ENCODE measurements around the gene FIGNL2. TPM values are rescaled to one million over a fixed set of nuclear protein-coding genes. Genes with fewer than 3 reads are reported as not detected.

Gene FIGNL2
- total RNA-seq, 2 donors from 2014 or later = 0.40 to 0.78 TPM

DNA sequence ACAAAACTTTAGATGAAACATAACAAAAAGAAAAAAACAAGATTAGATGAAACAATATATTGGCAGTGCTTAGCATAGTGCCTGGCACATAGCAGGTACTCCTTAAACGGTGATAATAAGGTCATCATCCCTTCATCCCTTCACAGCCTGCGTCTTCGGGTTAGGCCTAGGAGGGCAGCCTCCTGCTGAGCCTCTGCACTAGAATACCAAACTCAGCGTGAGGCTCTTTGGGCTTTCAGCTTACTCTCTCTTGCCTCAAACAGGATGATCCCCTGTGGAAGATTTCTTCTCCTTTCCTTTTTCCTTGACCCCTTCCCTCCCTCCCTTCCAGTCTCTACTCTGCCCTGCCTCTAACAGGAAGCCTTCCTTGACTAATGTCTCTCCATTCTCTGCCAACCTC is 14.4 kb upstream of the FIGNL2 start:
- Mint-ChIP-seq H3K9me3 (no peaks in the 10 kb centered on the region), H3K36me3 (no peaks in the 10 kb centered on the region), H3K4me3 (no peak overlapping the region), H3K27me3 (peaks cover 24 to 44% of the 10 kb centered on the region in 2 donors), H3K4me1 (ENCODE audit: low read depth in 2 of 2) (peaks cover 4 to 5% of the 10 kb centered on the region in 2 donors), H3K27ac (no peak overlapping the region)
- no peak for DNase-seq (ENCODE audit: low spot score)
- no peak for ATAC-seq

DNA sequence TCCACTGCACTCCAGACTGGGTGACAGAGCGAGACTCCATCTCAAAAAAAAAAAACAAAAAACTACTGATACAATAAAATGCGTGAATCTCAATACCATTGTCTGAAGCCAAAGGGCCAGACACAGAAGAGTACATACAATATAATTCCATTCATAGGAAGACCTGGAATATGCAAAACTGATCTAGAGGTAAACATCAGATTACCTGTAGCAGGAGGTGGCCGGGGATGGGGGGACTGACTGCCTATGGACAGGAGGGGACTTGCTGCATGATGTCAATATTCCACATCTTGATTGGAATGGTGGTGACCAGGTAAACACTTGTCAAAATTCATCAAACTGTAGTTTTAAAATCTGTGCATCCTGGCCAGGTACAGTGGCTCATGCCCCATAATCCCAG is 12.5 kb upstream of the FIGNL2 start:
- no peak for DNase-seq (ENCODE audit: low spot score)
- H3K27me3 Mint-ChIP-seq = peaks cover 24 to 36% of the 10 kb centered on the region in 2 donors
- H3K36me3 Mint-ChIP-seq = no peaks in the 10 kb centered on the region
- H3K4me3 Mint-ChIP-seq = no peak overlapping the region
- peaks cover 4 to 5% of the 10 kb centered on the region in 2 donors for H3K4me1 Mint-ChIP-seq (ENCODE audit: low read depth in 2 of 2)
- no peaks in the 10 kb centered on the region for H3K9me3 Mint-ChIP-seq
- no peak overlapping the region for H3K27ac Mint-ChIP-seq
- no peak for ATAC-seq

- Mint-ChIP-seq H3K27me3 (peaks cover 16 to 26% of the 10 kb centered on the region in 2 donors), H3K4me3 (no peak overlapping the region), H3K9me3 (no peaks in the 10 kb centered on the region), H3K4me1 (ENCODE audit: low read depth in 2 of 2) (peaks cover 0 to 5% of the 10 kb centered on the region in 2 donors), H3K27ac (no peak overlapping the region), H3K36me3 (no peaks in the 10 kb centered on the region)
- DNase-seq (ENCODE audit: low spot score) = no peak
- no peak for ATAC-seq
Observed at GRCh38 chr12:51855586-51856428, 7.3 kb upstream of the FIGNL2 start.

DNA sequence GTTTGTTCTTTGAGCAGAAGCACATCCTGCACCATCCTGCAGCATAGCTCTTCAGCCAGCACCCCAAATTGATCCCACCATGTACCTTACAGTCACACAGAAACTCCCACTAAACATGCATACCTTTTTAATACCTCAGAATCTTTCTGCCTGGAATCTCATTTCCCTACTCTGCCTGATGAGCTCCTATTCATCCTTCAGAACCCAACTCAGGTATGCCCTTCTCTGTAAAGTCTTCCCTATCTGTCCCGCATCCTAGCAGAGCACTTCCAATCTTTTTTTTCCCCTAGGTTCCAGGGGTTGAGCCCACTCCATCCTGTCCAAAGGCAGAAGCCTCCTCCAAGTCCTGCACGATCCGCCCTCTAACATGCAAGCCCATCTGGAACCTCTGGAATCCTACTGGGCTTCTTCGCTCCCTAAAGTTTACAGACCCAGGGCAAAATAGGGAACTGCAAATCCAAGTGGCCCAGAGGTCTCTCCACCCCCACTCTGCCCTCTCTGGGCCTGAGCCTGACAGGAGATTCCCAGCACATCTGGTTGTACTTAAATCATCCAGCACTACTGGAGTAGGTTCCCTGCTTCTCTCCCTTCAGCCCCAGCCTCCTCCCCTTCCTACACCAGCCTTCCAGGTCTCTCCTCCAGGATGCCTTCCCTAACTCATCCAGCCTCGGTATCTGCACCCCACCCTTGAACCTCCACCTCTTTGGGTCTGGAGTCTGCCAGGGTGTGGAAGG is 4.1 kb upstream of the FIGNL2 start:
- Mint-ChIP-seq H3K27me3 (peaks cover 15 to 22% of the 10 kb centered on the region in 2 donors), H3K27ac (no peak overlapping the region), H3K4me3 (no peak overlapping the region), H3K4me1 (ENCODE audit: low read depth in 2 of 2) (peaks cover 0 to 5% of the 10 kb centered on the region in 2 donors), H3K9me3 (no peaks in the 10 kb centered on the region), H3K36me3 (no peaks in the 10 kb centered on the region)
- DNase-seq (ENCODE audit: low spot score) (no peak), ATAC-seq (no peak)

DNA sequence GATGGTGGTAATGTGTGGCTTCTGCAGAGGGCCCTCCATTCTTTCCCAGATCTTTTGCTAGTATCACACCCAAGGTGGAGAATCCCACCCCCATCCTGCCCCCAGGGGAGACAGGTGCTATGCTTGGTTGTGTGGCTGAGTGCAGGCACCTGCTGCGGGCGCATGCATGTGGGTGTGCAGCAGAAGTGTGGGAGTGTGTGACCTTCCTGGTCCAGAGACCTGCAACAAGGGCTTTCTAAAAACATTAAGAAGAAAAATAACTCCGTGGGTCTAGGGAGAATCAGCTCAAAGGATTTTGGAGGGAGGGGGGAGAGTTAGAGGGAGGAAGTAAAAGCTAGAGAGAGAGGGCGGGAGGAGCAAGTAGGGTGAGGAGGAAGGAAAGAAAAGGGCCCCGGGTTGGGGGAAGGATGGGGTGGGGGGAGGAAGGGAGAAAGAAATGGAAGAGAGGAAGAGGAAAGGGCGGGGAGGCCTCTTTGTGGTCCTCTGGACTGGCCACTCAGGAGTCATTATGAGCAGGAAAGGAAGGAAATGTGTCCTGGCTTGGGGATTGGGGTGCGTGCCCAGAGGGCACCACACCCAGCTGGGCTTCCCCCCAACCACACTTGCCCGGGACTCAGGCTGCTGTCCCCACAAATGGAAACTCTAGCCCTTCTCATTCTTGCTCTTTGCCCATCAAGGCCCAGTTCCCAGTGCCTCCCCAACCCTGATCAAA is 3.1 kb upstream of the FIGNL2 start:
- H3K4me1 Mint-ChIP-seq (ENCODE audit: low read depth in 2 of 2) = peaks cover 0 to 8% of the 10 kb centered on the region in 2 donors

DNA sequence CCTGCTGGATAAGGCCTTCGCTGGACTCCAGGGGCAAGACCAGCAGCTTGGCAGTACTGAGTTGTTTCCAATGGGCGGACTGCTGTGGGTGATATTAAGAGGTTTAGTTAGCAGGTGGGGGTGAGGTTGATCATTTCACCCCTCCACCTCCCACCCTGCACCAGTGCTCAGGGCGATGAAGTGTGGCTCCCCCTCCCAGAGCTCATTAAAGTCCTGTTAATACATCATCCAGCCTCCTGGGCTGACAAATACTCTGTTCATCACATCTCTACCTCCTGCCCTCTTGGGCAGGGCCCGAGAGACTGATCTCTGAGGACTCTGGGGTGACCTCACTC is 2.4 kb upstream of the FIGNL2 start:
- Mint-ChIP-seq H3K9me3 (no peaks in the 10 kb centered on the region), H3K4me3 (no peak overlapping the region), H3K4me1 (ENCODE audit: low read depth in 2 of 2) (peaks cover 4 to 12% of the 10 kb centered on the region in 2 donors), H3K27me3 (peaks cover 17 to 18% of the 10 kb centered on the region in 2 donors), H3K36me3 (no peaks in the 10 kb centered on the region), H3K27ac (no peak overlapping the region)
- DNase-seq (ENCODE audit: low spot score) = no peak
- no peak for ATAC-seq

More for the DNA sequence above, 3.1 kb upstream of the FIGNL2 start:
- DNase-seq (ENCODE audit: low spot score) (no peak), ATAC-seq (no peak)
- Mint-ChIP-seq H3K27me3 (peaks cover 10 to 18% of the 10 kb centered on the region in 2 donors), H3K9me3 (no peaks in the 10 kb centered on the region), H3K36me3 (no peaks in the 10 kb centered on the region), H3K4me3 (no peak overlapping the region), H3K27ac (no peak overlapping the region)

DNA sequence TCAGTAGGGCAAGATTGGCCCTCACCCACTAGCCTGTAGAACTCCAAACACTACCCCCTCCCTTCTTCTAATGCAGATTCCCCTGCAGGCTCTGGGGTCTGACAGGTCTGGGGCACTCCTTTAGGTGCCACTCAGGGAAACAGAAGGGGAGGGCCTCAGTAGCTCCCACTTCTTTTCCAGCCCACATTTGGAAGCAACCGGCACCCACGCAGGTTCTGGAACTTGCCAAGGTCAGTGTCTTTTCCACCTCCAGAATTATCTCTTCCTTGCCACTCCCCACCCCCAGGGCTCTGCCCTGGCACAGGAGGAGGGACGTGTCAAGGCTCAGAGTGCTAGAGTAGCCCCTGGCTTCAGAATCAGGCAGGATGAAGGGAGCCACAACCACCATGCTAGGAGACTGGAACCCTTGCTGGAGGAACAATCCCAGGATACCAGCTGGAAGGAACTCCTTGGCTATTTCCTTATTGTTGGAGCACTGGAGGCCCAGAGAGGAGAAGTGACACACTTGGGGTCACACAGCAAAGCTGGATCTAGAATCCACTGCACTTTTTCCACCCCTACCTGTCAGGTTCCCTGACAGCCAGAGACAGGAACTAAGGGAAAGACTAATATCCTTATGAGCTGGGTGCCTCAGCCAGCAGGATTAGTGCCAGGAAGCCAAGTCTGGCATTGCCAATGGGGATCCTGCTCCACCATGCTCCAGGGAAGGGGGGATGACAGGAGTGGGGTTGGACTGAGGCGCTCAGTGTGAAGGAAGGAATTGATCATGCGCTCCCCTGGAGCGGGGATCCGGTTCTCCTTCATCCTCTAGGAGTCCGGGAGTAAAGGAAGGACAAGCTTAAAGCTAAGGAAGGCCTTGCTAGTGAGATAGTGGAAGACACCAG is 1.8 kb upstream of the FIGNL2 start:
- no peak for ATAC-seq
- H3K27me3 Mint-ChIP-seq = peaks cover 19 to 20% of the 10 kb centered on the region in 2 donors

DNA sequence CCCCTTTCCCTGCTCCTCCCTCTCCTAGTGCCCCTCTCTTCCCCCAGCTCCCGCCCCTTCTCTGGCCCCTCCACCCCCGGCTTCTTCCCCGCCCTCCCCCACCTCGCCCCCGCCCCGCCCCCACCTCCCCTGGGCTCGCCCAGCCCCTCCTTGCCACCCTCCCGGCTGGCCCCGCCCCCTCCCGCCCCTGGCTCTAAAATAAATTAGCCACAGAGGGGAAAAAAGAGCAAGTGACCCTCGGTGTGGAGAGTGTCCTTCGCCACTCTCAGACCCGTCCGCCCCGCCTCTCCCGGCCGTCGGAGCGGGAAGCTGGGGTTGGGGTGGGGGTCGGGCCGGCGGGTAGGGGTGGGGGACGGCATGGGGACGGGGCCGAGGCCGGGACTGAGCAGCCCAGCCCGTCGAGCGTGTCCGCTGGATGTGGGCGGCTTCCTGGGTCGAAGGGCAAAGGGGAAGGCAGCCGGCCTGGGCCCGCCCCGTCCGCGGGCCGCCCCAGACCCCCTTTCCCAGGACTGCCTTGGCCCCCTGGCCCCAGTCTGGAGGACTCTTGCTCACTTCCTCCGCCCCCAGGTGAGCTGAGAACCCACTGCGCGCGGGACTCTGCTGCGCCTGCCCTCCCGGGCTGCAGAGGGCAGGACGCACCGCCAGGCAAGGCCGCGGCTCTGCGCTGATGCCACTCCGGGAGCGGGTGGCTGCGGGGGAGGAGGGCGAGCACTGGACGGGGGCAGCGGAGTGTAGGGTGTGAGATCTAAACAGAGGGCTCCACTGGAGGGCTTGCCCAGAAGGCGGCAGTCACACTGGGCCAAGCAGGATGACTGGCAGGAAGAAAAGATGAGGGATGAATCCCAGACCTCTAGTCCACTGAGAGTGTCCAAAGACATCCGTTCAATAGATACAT is 570 bp upstream of the FIGNL2 start:
- no peak for ATAC-seq
- no peaks in the 10 kb centered on the region for H3K36me3 Mint-ChIP-seq
- no peak overlapping the region for H3K4me3 Mint-ChIP-seq
- no peaks in the 10 kb centered on the region for H3K9me3 Mint-ChIP-seq
- peaks cover 24 to 32% of the 10 kb centered on the region in 2 donors for H3K27me3 Mint-ChIP-seq
- H3K4me1 Mint-ChIP-seq (ENCODE audit: low read depth in 2 of 2) = peaks cover 4 to 16% of the 10 kb centered on the region in 2 donors
- H3K27ac Mint-ChIP-seq = no peak overlapping the region
- no peak for DNase-seq (ENCODE audit: low spot score)

More for the DNA sequence above, 1.8 kb upstream of the FIGNL2 start:
- DNase-seq (ENCODE audit: low spot score) = no peak
- Mint-ChIP-seq H3K36me3 (no peaks in the 10 kb centered on the region), H3K9me3 (no peaks in the 10 kb centered on the region), H3K4me1 (ENCODE audit: low read depth in 2 of 2) (peaks cover 4 to 13% of the 10 kb centered on the region in 2 donors), H3K27ac (no peak overlapping the region), H3K4me3 (no peak overlapping the region)

DNA sequence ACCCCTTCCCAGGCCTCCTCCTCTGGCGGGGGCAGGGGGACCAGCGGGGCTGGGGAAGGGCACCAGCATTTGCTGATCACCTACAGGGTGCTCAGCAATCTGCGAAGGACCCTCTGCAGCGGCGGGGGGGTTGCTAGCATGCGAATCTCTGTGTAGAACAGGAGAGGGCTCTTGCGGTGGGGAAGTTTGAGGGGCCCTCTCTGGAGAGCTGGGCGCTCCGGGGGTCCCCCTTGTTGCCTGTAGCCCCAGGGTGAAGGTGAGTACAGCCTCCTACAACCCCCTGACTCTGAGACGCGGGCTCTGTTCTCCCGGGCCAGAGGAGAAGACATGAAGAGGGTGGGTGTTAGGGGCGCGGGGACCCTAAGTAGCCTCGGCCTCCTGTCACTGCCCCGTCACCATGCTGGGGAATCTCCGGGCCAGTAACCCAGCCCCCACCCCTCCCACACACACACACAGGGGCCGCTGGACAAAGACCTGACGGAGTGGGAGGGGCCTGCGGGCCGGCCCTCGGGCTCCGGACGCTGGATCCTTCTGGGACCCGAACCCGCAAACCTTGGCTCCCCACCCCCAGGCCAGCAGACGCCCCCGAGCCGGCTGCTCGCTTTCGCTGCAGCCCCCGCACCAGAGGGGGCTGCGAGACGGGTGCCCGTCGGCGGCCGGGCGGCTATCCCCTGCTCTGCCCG is 734 bp downstream of the FIGNL2 start:
- Mint-ChIP-seq H3K4me3 (peak overlapping the region; percentile 30), H3K4me1 (ENCODE audit: low read depth in 2 of 2) (peaks cover 4 to 16% of the 10 kb centered on the region in 2 donors), H3K27me3 (peaks cover 24 to 35% of the 10 kb centered on the region in 2 donors), H3K36me3 (no peaks in the 10 kb centered on the region), H3K9me3 (no peaks in the 10 kb centered on the region), H3K27ac (no peak overlapping the region)
- ATAC-seq (no peak), DNase-seq (ENCODE audit: low spot score) (no peak)

GRCh38 chr12:51846911-51847642 is 1.4 kb downstream of the FIGNL2 start:
- Mint-ChIP-seq H3K36me3 (no peaks in the 10 kb centered on the region), H3K27me3 (peaks cover 24 to 28% of the 10 kb centered on the region in 2 donors), H3K9me3 (no peaks in the 10 kb centered on the region), H3K4me3 (peak overlapping the region; percentile 74), H3K27ac (no peak overlapping the region), H3K4me1 (ENCODE audit: low read depth in 2 of 2) (peaks cover 4 to 16% of the 10 kb centered on the region in 2 donors)
- ATAC-seq (peak; percentile 68 to 83), DNase-seq (ENCODE audit: low spot score) (peak; percentile 67)

- DNase-seq (ENCODE audit: low spot score) (no peak), ATAC-seq (no peak)
- Mint-ChIP-seq H3K4me1 (ENCODE audit: low read depth in 2 of 2) (peaks cover 4 to 14% of the 10 kb centered on the region in 2 donors), H3K27ac (peak overlapping the region in 1 of 2 donors; percentile 44), H3K27me3 (peaks cover 20 to 28% of the 10 kb centered on the region in 2 donors), H3K4me3 (peak overlapping the region; percentile 75), H3K36me3 (no peaks in the 10 kb centered on the region), H3K9me3 (no peaks in the 10 kb centered on the region)
Observed at GRCh38 chr12:51846271-51846691, 2.2 kb downstream of the FIGNL2 start.

Data from natural killer cell treated with Interleukin-12 subunit alpha and Interleukin-12 subunit beta and Interleukin-15 and Interleukin-18, amount 100 ng/mL, for 72 hours (primary cell).